Measurements from ENCODE around the gene GALNT10.

The GALNT10 gene

DNA sequence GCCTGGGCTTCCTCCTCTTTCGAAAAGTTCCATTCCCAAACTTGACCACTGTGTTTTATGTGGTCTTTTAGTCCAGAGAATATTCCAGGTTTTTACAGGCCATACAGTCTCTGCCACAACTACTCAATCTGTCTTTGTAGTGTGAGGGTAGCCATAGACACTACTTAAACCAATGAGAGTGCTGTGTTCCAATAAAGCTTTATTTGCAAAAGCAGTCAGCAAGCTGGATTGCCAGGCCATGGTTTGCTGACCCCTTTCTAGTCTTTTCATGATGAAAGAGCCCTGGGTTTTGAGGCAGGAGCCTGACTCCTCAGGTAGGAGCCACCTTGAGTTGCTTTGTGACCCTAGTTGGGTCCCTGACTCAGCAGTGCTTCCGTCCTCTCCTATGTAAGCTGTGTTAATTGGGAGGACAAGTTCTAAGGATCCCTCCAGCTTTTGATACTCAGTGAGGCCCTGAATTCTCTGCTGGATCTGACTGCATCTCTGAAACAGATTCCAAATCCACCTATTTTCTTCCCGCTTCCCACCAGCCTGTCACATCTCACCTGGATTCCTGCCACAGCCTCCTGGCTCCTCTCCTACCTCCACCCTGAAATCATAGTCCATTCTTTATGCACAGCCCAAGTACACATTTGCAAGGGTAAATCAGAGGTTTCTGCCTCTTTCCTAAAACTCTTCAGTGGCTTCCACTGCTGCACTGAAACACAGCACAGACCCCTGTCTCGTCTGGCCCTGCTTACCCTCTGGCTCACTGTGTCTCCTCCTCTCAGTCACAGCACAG is 13.5 kb downstream of the GALNT10 start:
- DNase-seq (ENCODE audit: low spot score) = no peak

DNA sequence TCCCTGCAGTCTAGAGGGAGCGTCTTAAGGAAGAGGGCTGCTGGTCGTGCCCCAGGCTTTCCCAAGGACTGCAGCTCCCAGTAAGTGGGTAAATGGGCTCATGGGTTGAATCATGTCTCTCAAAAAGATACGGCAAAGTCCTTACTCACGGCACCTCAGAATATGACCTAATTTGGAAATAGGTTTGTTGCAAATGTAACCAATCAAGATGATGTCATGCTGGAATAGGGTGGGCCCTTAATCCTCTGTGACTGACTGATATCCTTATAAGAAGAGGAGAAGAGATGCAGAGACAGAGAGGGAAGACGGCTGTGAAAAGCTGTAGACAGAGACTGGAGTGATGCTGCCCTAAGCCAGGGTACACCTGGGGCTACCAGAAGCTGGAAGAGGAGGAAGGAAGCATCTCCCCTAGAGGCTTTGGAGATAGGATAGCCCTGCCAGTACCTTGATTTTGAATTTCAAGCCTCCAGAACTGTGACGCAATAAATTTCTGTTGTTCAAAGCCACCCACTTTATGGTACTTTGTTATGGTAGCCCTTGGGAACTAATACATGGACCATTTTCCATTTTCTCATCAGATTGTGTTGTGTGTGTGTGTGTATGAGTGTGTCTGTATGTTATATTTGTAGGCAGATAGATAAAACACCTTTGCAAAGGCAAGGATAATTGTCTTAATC is 15.0 kb downstream of the GALNT10 start:
- no peak for DNase-seq (ENCODE audit: low spot score)

DNA sequence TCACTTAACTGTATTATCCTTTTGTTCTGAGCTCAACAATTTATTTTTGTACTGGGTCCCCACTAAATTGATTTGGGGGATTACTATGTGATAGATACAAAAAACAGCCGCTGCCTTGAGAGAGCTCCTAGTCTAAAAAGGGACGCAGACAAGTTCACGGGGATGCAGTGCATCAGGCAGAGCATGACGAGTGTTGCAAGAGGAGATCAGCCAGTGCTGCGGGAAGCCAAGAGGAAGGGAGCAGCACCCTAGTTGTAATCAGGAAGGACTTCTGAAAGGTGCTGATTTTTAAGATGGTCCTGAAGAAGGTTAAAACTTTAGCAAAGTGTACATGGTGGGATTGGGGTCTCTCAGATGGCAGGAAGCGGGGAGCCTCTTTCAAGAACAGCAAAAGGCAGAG is 15.8 kb downstream of the GALNT10 start:
- DNase-seq (ENCODE audit: low spot score) = no peak

DNA sequence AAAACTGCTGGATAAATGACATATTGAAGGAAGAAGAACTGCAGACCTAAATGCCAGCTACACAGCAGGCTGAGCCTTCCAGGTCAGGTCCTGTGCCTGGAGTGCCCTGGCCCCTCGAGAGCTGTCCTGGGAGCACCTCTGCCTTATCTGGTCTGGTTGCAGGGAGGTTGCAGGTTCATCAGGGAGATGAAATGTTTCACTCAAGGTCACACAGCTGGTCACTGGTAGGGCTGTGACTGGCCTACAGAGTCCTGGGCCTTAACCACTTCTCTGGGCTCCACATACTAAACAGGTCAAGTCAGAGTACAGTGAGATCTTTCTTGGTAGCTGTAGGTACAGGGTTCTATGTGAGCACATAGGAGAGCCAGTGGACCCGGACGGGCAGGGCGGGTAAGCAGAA is 16.7 kb downstream of the GALNT10 start:
- DNase-seq (ENCODE audit: low spot score) = no peak

DNA sequence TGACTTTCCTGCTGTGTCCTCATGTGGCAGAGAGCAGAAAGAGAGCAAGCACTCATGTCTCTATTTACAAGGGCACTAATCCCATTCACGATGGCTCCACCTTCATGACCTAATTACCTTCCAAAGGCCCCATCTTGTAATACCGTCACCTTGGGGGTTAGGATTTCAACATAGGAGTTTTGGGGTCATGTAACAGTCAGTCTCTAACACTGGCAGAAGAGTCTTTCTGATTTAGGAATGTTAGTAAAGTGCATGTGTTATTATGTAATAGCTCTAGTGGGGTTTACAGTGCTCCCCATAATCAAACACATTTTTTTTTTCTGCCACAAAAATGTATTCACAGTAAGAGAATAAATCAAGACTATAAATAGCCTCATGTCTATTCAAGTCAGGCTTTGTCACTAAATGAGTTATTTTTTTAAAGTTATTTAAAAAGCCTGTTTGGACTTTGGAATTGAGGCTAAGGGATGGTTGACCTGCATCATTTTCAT is 19.1 kb downstream of the GALNT10 start:
- no peak for DNase-seq (ENCODE audit: low spot score)

DNA sequence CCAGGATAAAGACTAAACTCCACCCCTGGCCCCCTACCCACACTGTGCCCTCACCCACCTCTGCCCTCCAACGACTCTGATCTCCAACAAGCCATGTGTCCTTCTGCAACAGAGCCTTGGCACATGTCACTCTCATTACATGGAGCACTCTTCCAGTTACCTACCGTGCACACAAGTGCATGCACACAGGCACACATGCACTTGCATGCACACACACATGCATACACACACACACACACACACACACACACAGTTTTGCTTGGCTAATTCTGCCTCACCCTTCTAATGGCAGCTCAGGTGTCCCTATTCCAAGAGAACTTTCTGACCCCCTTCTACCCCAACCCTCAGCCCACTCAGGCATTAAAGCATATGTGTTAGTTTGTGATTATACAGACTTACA is 19.6 kb downstream of the GALNT10 start:
- no peak for DNase-seq (ENCODE audit: low spot score)

DNA sequence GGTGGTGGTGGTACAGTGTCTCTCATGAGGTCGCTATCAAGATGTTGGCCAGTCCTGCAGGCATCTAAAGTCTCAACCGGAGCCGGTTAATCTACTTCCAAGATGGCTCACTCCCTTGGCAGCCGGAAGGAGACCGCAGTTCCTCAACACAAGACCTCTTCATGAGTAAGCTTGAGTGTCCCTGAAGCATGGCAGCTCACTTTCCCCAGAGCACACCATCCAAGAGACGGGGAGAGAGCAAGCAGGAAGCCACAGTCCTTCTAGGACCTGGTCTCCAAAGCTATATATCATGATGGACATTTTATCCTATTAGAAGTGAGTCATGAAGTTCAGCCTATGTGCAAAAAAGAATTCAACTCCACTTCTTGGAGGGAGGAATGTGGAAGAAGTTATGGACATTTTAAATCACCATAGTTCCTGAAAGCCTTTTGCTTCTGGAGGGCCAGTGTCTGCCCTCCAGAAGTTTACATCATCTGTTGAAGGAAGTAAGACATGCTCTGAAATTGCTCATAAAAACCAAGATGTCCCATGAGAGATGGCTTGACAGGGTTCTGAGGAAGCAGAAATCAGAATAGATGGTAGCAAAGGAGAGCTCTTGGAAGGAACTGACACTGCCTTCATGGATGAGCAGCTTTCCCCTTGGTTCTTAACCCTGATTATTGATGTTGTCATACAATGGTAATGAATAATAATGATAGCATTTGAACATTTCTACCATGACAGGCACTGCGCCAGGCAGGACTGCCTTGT is 21.3 kb downstream of the GALNT10 start:
- peak; percentile 65 for DNase-seq (ENCODE audit: low spot score)

DNA sequence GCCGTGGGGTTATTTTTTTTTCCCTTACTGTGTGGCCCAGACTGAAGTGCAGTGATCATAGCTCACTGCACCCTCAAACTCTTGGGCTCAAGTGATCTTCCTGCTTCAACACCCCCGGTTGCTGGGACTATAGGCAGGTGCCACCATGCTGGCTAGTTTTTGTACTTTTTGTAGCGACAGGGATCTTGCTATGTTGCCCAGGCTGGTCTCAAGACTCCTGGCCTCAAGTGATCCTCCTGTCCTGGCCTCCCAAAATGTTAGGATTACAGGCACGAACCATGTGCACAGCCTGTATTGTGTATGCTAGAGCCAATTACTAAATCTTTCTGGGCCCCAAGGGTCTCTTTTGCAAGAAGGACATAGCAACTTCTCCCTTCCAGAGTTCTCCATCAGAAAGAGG is 23.1 kb downstream of the GALNT10 start:
- DNase-seq (ENCODE audit: low spot score) = no peak

DNA sequence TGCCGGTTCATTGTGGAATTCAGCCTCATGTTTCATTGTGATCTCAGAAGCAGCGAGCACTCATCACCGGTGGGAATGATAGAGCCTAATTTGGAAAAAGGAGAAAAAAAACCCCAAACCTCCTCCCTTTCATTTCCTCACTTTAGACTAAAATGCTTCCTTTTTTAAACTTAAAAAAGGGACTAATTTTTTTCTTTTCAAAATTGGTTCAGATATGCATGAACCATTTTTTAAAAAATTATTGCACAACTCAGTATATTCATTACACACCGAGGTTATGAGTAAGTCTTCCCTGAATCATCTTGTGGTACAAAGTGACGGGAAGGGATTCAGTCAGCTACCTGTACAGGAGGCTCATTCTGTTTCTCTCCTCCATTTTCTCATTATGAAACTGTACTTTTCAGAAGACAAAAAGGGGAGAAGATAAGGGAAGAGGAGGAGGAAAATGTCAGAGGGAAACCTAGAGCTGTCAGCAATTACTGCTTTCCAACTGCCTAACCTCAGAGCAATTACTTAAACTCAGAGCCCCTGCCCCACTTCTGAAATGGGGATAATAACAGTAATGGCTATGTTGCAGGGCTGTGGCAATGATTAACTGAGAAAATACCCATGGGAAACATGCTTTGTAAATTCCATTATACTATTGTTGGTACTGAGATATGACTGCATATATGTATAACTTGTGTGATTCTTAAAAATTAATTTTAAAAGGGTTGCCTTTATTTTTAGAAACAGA is 24.0 kb downstream of the GALNT10 start:
- DNase-seq (ENCODE audit: low spot score) = peak; percentile 82

DNA sequence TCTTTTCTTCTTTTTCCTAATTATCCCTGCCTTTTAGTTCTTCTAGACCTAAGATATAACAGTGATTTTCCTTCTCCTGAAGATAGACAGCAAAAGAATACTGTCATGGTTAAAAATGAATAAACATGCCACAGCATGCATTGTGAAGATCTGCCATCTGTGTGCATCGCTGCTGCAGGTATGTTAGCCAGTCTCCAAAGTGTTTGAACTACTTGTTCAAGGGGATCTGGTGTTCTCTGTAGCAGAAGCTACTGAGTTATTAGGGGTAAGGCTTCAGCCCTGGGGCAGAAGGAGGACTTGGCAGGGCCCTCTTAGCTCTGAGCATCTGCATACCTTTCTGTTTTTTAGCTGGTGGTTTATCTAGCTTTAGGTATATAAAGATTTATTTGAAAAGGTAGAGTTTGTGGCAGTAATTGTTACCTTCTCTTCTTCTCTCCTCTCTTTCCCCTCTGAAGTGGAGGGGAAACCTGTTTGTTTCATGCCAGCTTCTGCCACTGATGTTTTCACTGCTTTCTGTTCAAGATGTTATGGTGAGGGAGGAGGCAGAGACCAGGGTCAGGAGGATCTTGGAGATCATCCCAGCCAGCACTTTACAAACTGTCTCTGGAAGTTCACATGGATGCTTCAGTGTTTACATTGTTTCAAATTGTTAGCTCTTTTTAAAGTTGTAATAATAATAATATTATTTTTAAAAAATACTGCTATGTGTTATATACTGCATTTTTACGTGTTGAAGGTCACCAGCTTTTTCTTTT is 25.2 kb downstream of the GALNT10 start:
- DNase-seq (ENCODE audit: low spot score) = no peak

DNA sequence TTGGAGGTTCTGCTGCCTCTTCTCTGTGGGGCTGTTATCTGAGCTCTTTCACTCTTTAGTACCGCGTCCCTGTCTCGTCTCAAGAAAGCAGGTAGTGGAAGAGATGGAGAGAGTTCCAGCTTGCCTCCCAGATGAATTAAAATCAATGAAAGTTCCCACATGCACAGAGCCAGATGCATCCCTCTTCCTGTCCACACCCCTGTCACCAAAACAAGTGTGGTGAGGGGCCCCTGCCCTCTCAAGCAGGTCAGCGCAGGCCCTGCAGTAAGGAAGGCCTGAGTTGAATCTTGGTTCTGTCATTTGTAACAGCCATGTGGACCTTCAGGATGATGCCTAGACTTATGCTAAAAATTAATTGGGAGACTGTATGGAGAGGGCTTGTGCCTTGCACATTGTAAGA is 26.9 kb downstream of the GALNT10 start:
- no peak for DNase-seq (ENCODE audit: low spot score)

DNA sequence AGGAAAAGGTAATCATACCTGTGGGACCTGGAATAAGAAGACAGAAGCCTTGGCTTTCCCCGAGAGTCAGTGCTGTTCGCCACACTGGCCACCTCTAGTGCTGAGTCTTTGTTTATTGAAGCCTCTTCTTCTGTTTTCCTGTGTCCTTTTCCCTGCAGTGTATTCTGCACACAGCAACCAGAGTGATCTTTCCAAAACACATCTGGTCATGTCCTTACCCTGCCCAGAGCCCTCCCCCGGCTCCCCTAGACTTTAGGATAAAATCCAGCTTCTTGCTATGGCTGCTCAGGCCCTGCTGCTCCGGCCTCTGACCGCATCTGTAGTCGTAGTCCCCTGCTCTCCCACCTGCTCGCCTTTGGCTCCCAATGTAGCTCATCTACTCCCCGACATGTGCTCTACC is 28.3 kb downstream of the GALNT10 start:
- DNase-seq (ENCODE audit: low spot score) = no peak

DNA sequence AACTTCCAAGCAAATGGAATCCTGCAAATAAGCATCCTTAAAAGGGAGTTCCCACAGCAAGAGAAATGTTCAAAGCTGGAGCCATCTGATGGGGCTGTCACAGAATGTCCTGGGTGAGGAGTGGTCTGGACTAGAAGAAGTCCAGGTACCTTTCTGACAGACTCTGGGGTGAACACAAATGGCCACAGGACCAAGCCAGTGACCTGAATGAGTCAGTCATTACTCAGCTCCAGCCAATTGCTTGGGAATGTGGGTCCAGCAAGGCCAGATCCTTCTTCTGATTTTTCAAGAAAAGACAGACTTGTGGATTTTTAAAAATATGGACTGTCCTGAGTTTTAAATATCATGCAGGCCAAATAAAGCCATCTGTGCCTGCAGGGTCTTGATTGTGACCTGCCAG is 30.1 kb downstream of the GALNT10 start:
- peak; percentile 83 for DNase-seq (ENCODE audit: low spot score)

DNA sequence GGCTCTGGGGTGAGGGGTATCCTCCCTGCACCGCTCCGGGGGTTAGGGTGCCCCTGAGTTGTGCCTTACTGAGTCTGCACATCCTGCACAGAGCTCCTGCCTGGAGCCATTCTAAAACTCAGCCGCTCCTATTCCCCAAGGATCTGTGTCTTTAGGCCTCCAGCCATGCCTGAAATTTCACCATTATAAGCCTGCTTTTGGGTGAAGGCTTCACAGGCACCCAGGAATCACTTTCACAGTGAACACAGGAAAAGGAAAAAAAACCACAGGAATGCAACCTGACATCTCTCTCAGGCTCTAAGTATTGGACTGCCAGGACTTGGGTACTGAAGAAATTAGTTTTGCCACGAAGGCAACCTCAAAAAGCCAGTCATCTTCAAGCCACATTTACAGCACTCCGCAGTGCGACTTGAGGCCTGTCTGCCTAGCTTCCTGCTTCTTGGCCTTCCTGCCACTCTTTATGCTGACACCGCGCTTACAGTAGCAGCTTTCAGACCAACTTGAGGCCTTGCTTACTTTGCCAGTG is 30.9 kb downstream of the GALNT10 start:
- DNase-seq (ENCODE audit: low spot score) = peak; percentile 97

DNA sequence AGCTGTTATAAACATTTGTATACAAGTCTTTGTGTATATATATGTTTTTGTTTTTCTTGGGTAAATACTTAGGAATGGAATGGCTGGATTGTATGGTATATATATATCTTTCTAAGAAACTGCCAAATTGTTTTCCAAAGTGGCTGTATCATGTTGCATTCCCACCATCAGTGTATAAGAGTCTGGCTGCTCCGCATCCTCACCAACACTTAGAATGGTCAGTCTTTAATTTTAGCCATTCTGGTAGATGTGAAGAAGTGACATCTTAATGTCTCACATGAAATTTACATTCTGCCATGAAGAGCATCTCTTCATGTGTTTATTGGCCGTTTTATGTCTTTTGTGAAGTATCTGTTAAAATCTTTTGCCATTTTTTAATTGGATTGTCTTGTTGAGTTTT is 31.9 kb downstream of the GALNT10 start:
- DNase-seq (ENCODE audit: low spot score) = no peak

DNA sequence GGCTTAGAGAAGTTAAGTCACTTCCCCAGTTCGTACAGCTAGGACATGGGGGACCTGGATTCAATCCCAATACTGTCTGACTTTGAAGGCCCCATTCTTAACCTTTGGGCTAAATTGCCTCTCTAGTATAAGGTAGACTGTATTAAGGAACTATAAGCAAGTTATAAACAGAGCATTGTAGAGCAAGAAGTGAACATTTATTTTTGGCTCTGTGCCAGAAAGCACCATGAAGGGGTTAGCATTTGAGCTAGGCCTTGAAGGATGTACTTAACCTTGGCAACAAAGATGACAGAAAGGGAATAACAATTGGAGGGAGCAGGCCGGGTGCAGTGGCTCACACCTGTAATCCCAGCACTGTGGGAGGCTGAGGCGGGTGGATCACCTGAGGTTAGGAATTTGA is 32.8 kb downstream of the GALNT10 start:
- no peak for DNase-seq (ENCODE audit: low spot score)

DNA sequence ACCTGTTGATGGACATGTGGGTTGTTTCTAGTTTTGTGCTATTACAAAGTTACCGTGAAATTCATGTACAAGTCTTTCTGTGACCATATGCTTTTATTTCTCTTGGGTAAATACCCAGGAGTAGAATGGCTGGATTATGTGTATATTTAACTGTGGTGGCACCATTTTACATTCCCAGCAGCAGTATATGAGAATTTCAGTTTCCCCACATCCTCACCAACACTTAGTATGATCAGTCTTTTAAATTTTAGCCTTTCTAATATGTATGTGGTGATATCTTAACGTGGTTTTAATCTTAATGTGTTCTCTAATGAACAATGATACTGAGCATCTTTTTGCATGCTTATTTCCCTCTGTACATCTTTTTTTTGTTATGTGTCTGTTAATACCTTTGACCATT is 36.6 kb downstream of the GALNT10 start:
- DNase-seq (ENCODE audit: low spot score) = no peak

DNA sequence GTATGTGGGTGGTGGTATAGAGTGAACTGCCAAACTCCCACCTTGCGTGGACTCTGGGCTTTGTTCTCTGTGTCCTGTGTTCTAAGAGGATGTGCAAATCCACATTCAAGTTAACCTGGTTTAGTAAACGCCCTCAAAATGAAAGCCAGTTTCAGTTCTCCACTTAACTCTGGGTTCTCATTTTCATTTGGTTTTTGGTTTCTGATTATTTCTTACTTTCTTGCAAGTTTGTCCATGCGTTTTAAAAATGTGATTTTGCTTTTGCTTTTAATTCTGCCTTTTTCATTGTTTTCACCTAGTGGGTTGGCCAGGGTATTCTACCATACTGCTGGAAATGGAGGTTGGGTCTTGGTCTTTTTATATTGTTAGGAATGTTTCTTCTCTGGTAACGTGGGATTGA is 38.2 kb downstream of the GALNT10 start:
- DNase-seq (ENCODE audit: low spot score) = no peak

DNA sequence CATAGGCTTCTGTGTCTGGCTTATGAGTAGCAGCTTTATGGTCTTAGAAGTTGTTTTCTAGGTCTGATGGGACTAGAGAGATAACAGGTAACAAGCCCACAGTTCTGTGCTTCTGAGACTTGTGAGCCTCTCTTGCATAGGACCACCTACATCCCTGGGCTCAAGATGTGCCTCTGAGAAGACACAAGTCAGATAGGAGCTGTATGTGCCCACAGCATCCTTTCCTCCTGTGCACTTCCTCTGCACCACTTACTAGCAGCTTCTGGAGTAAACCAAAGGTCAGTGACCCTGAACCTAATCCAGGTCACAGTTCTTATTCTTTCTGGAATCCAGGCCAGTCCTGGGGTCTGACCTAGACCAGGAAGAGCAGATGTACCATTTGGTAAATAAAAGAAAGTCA is 40.0 kb downstream of the GALNT10 start:
- no peak for DNase-seq (ENCODE audit: low spot score)

DNA sequence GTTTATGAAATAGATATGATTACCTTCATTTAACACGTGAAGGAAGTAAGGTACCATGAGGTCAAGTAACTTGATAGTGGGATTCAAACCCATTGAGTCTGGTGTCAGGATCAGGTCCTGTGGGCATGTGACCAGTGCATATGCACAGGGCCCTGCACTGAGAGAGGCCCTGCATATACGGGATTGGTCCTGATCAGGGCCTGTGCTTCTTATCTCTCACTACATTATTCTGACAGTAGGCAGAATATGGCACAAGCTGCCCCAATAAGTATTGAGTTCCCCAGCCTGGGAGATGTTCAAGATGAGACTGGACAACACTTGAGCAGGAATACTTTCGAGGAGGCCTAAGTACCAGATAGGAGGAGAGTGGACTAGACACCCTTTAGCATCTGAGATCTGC is 44.0 kb downstream of the GALNT10 start:
- no peak for DNase-seq (ENCODE audit: low spot score)

DNA sequence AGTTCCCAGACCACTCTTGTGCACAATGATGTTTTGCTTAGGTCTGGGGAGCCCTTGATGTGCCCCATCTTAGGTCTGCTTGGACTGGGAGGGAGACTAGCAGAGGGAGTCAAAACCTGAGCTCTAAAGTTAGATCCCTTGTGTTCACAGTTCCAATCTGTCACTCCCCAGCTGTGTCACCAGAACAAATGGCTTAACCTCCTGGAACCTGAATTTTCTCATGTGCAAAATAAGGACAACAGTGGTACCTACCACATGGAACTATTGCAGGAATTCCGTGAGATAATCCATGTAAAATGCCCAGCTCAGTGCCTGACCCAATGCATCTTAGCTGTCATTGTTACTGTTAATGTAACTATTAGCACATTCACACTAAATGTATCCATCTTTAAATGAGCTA is 45.5 kb downstream of the GALNT10 start:
- no peak for DNase-seq (ENCODE audit: low spot score)
